Urothelium cell line (cell line): ENCODE results near the gene ELMO3.
A peak's percentile ranks its signal among the peaks of the same experiment; 100 is the strongest.

ENCODE experiments used
- DNase-seq: peaks from one replicate; pipeline ENCODE4 v3.0.0; 2011; ENCODE audit warnings: low spot score, mixed read lengths
- FAIRE-seq: peaks from 2 replicates; lab custom pipeline; 2011; peaks lifted over from hg19 to GRCh38; lab: Jason Lieb, UNC

Gene ELMO3, protein sequence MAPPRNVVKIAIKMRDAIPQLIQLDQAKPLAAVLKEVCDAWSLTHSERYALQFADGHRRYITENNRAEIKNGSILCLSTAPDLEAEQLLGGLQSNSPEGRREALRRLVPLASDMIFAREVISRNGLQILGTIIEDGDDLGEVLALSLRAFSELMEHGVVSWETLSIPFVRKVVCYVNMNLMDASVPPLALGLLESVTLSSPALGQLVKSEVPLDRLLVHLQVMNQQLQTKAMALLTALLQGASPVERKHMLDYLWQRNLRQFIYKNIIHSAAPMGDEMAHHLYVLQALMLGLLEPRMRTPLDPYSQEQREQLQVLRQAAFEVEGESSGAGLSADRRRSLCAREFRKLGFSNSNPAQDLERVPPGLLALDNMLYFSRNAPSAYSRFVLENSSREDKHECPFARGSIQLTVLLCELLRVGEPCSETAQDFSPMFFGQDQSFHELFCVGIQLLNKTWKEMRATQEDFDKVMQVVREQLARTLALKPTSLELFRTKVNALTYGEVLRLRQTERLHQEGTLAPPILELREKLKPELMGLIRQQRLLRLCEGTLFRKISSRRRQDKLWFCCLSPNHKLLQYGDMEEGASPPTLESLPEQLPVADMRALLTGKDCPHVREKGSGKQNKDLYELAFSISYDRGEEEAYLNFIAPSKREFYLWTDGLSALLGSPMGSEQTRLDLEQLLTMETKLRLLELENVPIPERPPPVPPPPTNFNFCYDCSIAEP

DNA sequence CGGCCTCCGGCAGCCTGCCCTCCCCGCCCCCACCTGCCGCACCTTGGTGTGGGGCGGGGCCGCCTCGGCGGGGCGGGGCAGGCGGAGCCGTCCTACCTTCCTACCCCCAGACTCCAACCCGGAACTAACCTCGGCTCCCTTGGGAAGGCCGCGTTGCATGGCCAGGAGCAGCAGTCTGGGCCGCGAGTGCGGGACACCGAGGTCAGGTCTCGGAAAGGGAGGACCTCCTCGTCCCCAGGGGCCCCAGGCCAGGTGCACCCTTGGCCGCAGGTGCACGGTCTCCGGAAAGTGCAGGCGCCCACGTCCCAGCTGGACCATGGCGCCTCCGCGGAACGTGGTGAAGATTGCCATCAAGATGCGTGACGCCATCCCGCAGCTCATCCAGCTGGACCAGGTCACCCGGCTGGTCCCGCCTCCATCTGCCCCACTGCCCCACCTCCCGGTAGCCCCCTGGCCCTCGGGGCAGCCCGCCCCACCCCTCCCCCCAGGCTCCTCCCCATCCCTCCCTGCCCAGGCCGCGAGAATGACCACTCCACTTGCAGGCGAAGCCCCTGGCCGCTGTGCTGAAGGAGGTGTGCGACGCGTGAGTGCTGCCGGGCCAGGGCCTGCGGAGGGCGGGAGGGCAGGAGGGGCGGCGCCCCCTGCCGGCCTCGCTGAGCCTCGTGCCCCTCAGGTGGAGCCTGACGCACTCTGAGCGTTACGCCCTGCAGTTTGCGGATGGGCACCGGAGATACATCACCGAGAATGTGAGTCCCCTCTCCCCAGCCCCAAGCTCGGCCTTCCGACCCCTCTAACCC, at the start of gene ELMO3:
ELMO3 (plus strand) TSS at position 121 of the 797 bp plus-strand sequence; CDS start at position 317, 196 bp downstream.
- FAIRE-seq, result no peak
- no peak for DNase-seq

DNA sequence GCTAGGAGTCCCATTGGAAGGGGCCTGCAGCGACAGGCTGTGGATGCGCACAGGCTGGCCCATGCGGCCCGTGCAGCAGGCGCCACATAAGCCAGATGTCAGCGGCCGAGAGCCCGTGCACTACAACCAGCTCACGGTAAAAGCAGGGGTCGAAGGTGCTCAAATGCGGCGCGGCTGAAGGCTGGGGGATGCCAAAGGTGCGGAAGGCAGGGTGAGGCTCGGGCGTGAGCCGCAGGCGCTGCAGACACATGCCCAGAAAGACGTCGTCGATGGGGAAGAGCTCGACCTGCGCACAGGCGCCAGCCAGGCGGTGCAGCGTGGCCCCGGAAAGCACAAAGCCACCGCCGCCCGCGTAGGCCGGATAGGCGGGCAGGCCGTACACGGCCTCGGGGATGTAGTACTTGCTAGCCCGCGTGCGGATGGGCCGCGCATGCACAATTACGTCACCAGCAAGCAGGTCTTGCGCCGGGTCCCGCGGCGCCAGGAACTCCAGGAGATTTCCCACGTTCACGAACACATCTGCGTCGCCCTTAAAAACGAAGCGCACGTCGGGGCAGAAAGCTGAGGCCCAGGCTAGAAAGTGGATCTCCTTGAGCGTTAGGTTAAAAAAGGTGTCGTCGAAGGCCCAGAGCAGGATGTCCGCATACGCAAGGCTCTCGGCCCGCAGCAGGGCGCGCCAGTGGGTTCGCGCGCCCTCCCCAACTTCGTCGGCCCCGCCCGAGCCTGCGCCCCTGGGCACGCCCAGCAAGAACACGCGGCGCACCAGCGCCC, 49.5 kb upstream of the ELMO3 start:
- FAIRE-seq (no peak), DNase-seq (no peak)

DNA sequence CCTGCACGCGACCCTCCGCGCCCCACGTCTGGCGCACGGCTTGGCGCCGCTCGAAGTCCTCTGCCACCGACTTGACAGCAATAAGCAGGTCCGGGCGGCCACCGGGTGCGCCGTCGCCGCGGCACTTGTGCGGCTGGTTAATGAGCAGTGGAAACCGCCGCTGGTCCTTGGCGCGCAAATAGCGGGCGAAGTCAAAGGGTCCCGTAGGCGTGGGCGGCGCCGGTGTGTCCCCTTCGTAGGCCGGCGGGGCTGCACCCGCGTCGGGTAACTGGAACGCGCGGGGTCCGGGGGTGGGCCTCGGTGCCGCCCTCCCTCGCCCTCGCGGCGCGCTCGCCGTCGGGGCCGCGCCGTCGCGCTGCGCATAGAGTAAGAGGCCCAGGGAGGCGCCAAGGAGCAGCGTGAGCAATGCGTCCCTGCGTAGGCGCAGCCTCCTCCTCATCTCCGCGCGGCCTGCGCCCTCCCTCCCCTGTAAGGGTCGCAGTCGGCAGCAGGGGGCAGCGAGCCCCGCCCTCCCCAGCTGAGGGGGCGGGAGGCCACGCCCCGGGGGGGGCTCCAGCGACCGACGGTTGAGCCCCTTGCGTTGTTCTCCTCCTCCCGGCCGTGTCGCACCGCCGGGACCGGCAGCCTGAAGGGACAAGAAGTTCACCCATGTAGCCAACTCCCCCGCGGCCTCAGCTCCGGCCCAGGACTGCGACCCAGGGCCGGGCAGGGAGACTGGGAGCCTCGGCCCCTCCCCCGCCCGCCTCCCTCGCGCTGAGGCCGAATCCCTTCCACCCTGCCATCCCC, 48.7 kb upstream of the ELMO3 start:
- DNase-seq (no peak), FAIRE-seq (no peak)

DNA sequence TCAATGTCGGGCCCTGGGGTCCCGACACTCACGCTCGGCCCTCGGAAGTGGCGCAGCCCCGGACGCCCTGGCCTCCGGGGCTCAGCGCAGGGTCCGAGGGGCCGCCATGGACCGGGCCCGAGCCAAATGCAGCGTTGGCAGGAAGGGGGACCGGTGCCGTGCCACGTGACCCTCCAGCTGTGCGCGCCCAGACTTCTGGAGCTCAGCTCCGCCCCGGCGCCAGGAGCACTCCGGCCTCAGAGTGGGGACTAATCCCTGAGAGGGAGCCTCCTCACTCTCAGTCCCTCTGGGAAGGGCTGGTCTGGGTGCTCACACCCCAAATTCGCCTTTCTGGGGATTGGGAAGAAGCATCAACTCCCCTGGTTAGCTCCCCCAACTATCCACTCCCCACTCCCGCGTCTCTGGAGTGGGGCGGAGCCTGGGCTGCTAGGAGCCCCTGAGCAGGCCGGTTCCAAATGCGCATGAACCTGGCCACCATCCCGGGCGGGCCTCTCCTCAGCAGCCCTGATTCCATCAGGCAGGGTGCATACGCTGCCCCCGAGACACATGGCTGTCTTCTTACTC, 48.0 kb upstream of the ELMO3 start, which contains the start of gene B3GNT9:
B3GNT9 (minus strand) TSS at position 166 of the 564 bp plus-strand sequence. CDS start 513 bp downstream, outside the sequence.
- FAIRE-seq (no peak), DNase-seq (no peak)

DNA sequence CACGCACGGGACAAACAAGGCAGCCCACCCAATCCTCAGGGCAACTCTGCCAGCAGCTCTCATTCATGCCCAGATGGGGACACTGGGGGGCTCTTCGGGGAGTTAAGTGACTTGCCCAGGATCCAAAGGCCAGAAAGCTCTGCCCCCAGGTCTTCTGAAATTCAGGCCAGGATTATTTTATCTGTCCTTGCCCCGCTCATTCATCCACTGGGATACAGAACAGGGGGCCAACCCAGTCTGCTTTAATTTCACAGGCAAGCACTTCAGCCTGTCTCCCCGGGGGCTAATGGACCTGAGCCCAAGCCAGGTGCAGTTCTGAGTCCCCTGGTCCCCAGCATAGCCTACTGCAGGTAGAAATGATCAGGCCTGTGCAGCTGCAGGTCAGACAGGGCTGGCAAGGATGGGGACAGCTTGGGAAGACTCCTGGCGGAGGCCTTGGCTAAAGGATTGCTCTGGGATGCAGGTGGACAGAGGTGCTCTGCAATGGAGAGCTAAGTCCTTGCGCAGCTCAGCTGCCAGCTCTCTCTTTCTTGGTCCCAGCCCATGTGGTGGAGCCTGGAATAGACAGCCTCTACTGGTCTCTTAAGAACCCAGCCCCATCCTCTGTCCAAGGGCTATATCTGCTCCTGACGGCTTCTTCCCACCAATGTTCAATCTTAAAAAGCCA, 47.4 kb upstream of the ELMO3 start:
- FAIRE-seq (no peak), DNase-seq (no peak)

DNA sequence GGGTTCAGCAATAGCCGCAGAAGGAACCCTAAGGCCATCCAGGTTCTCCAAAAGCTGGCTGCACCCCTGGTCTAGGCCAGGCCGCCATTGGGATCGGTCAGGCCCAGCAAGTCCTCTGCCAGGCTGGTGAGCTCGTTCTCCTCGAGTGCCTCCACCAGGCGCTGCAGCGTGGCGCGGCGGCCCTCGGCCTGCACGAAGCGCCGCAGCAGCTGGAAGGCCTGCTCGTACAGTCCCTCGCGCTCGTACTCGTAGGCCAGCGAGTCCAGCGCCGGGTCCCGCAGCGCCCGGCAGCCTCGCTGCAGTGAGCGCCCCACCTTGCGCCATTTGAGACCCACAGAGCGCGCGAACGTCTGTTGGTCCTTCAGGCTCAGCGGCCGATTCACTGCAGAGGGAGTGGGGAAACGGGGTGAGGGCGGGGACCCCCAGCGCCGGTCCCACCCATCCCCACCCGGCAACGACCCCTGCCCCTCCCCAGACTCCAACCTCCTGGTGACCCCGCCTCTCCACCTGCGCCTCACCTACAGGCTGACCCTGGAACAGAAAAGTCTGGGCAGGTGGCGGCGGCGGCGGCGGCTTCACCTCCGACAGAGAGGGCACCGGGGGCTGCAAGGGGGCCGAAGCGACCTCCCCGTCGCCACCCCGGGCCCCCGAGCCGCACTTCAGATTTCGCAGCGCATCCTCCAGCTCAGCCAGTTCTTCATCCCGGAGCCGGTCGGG, 44.2 kb upstream of the ELMO3 start:
- no peak for FAIRE-seq
- no peak for DNase-seq

DNA sequence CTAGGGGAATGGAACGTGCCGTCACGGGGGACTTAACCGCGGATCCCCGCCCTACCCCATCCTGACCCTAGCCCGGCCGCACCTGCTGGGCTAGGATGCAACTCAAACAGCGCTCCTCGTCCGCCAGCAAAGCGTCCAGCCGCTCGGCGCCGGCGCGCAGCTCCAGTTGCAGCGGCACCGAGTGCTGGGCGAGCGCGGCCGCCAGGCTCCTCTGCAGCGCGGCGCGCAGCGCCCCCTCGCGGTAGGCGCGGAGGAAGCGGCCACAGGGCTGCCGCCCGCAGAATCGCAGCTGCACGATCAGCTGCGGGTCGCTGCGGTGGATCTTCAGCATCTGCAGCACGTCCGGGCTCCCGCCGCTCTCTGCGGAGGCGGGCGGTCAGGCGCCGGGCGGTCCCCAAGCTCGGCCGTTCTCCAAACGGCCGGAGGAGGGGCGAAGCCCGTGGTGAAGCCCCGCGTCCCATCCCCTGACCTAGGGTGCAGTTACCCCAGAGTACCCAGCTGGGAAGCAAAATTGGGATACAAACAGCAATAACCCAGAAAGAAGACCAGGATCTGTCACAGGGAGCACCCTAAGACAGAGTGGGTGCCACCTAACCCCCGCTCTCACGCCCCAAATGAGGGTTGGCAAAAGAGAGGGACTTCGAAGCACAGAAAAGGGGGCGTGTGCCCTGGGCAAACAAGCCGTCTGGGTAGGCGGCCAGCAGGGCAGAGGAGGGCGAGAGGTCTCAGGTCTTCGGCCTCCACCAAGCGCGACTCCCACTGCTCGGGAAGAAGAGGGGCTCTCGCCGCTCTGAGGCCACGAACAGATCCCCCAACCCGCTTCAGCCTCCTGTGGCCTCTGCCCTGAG, 43.4 kb upstream of the ELMO3 start:
- no peak for FAIRE-seq
- DNase-seq, result peak; percentile 82

DNA sequence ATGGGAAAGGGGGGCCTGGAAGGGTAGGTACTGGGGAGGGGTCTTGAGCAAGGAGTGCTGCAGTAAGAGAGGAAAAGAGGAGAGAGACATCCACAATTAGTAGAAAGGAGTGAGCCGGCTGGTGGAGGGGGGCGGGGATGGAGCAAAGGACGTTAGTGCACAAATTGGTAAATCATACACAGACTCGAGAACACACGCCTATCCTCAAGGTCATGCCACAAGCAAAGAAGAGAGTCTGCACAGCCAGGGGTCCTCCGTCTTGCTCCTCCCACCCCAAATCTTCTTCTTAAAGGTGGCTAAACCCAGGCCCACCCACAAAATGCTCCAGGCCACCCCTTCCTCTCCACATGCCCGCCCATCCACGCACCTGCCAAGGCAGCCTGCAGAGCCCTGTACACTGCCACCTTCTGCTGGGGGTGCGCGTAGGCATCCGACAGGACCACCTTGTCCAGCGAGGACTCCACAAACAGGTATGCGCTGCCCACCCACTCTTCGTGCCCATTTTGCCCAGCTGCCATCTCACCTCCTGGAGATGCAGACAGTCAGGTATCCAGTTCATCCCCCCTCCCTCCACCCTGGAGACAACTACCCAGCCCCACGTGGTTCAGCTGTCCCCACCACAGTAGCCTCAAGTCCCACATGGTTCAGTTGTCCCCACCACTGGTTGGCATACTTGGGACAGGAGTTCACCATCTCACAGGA, 42.6 kb upstream of the ELMO3 start:
- DNase-seq (no peak), FAIRE-seq (no peak)

DNA sequence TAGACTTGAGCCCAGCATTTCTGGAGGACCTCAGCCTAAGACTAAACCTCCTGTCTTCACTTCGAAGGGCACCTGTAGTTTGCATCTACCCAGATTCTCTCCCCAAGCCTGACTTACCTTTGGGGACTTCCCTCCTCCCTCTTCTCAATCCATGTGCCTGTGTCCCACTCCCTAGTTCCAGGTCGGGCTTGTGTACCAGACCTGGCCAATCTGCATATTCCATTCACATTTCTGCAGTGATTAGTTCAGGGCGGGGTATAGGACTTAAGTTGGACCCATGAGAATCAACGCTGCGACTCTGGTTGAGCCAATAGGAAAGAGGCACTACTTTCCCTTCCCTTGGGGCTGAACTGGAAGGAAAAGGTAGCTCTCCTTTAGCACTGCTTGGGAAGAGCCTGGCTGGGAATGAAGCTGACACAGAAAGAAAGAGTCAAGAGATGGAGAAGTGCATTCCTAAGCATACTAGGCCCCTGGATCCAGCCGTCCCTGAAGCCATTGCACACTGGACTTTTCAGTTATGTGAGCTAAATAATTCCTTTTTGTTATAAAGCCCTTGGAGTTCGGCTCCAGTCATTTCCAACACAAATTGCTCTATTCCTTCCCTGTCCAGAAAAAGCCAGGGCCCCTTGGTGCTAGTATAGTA, 41.7 kb upstream of the ELMO3 start:
- FAIRE-seq (no peak), DNase-seq (no peak)

DNA sequence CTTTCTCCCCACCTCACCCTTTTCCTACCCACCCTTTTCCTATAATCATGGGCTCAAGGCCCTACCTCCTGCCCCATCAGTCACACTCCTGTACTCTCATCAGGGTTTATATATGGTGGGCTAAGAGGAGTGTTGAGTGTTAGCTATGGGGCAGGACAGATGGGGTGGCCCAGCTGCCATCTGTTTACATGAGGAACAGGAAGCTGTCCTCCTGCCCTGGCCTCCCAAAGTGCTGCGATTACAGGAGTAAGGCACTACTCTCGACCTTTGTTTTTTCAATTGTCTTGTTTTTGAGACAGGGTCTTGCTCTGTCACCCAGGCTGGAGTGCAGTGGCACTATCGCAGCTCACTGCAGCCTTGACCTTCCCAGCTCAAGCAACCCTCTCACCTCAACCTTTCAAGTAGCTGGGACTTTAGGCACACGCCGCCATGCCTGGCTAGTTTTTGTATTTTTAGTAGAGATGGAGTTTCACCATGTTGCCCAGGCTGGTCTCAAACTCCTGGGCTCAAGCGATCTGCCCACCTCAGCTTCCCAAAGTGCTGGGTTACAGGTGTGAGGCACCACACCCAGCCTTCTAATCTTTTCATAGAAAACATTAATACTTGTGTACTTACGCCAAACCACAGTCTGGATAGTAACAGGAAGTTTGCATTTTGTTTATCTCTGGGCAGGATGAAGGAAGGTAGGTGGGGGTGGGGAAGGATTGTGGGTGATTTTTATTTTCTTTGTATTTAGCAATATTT, 40.9 kb upstream of the ELMO3 start:
- DNase-seq (no peak), FAIRE-seq (no peak)

DNA sequence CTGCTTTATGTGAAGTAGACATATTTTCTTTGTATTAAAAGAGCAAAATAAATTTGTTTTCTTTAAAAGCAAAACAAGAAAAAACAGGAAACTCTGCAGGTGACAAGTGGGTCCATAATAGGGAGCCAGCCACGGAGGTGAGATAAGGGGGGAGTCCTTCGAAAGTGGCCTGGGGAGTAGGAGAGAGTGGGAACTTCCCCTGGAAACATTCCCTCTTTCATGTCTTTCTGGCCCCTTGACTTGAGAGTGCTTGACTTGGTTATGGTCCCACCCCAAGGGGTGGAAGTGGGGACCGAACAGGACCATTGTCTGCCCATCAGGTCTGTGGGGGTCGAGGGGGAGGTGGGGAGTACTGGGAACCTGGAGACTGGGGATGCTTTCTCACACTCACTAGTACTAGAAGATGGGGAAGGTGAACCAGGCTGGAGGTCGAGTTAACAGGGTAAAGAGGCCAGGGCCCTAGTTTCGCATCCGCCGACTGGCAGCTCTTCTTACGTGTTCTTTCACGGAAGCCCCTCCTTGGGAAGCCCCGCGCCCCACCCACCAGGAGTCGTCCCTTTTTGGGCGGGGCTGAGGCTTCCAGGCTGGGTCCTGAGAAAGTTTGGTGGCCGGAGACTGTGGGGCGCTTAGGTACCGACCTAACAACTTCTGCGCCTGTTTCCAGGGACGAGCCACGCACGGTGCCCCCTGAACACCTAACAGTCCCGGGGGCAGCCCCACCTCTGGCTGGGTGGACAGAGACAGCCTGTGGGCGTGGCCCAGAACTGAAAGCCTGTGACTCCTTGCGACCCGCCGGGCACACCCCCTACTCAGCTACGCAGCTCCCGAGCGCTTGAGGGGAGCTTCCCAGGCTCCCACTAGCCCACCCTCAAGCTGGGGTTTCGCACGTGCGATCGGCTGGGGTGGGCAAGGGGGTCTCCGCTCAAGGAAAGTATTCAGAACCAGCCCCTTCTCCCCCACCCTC, 40.0 kb upstream of the ELMO3 start:
- DNase-seq (peak; percentile 51), FAIRE-seq (no peak)

DNA sequence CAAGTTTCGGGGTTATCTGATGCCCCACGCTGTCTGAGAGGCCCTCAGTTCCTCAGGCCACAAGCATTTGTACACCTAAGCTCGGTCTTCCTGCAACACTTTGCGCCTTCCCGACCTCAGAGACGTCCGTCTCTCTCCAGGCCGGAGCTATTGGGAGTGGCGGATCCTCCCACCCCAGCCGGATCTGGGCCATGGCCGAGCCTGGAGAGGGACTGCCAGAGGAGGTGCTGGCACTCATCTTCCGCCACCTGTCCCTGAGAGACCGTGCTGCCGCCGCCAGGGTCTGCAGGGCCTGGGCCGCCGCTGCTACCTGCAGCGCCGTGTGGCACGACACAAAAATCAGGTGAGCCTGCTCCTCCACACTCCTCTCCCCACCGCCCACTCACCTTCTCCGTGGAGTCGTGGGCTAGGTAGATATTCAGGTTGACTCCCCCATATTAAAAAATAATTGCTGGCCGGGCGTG, 37.3 kb upstream of the ELMO3 start:
- FAIRE-seq, result no peak
- no peak for DNase-seq

DNA sequence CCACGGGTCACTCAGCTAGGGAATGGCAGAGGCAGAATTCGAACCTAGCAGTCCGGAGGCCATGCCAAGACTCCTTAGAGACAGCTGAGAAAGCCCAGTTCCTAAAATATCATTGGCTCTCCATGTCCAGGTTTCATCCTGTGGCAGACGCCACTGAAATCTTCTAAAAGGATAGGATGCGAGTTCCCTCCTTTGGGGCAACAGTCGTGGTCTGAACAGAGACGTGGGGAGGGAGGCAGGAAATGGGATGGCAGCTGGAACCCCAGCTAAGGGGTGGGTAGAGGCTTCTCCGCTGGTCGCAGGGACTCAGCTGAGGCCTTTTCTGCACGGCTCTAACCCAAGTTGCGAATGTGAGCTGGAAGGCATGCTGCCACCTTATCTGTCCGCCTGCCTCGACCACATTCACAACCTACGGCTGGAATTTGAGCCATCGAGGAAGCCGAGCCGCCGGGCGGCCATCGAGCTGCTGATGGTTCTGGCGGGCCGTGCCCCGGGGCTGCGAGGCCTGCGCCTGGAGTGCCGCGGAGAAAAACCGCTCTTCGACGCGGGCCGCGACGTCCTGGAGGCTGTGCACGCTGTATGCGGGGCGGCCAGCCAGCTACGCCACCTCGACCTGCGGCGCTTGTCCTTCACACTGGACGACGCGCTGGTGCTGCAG, 36.3 kb upstream of the ELMO3 start:
- DNase-seq (no peak), FAIRE-seq (no peak)
